Measurements from ENCODE around the gene CCR5. TPM values are rescaled to one million over a fixed set of nuclear protein-coding genes. Genes with fewer than 3 reads are reported as not detected.

CCR5 gene
- total and polyA plus RNA-seq, 9 of the 15 experiments (the other 6 are each of a cell fraction or from before 2014, with no cell fraction given): not detected

DNA sequence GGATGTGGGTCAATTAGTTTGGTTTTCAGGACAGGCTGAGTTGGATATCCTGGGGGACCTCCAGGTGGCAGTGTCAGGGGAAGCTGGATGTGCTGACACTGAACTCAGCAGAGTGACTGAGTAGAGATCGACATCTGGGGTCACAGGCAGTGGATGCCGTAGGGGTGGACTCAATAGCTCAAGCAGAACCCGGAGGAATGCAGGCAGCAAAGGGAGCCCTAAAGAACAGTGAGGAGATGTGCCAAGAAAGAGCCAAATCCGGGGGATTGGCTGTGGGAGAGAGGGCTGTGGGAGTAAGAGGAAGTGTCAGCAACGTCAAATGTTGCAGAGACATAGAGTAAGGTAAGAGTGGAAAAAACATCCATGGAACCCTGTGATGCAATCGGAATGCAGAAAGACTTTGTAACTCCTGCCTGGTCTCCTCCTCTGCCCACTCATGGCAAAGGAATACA lies 24.5 kb downstream of the CCR5 start (continued):
- TF ChIP-seq, protein P1, sequence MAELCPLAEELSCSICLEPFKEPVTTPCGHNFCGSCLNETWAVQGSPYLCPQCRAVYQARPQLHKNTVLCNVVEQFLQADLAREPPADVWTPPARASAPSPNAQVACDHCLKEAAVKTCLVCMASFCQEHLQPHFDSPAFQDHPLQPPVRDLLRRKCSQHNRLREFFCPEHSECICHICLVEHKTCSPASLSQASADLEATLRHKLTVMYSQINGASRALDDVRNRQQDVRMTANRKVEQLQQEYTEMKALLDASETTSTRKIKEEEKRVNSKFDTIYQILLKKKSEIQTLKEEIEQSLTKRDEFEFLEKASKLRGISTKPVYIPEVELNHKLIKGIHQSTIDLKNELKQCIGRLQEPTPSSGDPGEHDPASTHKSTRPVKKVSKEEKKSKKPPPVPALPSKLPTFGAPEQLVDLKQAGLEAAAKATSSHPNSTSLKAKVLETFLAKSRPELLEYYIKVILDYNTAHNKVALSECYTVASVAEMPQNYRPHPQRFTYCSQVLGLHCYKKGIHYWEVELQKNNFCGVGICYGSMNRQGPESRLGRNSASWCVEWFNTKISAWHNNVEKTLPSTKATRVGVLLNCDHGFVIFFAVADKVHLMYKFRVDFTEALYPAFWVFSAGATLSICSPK (IDR thresholded peaks at IDR 0.05; ENCODE audit: borderline replicate concordance): no peak
- 0 out of 2 replicates have a peak, but pooled peaks have one; percentile 19 for TF ChIP-seq HDAC2 (IDR thresholded peaks at IDR 0.05)
- TF ChIP-seq, protein P2, sequence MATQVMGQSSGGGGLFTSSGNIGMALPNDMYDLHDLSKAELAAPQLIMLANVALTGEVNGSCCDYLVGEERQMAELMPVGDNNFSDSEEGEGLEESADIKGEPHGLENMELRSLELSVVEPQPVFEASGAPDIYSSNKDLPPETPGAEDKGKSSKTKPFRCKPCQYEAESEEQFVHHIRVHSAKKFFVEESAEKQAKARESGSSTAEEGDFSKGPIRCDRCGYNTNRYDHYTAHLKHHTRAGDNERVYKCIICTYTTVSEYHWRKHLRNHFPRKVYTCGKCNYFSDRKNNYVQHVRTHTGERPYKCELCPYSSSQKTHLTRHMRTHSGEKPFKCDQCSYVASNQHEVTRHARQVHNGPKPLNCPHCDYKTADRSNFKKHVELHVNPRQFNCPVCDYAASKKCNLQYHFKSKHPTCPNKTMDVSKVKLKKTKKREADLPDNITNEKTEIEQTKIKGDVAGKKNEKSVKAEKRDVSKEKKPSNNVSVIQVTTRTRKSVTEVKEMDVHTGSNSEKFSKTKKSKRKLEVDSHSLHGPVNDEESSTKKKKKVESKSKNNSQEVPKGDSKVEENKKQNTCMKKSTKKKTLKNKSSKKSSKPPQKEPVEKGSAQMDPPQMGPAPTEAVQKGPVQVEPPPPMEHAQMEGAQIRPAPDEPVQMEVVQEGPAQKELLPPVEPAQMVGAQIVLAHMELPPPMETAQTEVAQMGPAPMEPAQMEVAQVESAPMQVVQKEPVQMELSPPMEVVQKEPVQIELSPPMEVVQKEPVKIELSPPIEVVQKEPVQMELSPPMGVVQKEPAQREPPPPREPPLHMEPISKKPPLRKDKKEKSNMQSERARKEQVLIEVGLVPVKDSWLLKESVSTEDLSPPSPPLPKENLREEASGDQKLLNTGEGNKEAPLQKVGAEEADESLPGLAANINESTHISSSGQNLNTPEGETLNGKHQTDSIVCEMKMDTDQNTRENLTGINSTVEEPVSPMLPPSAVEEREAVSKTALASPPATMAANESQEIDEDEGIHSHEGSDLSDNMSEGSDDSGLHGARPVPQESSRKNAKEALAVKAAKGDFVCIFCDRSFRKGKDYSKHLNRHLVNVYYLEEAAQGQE (IDR thresholded peaks at IDR 0.05; ENCODE audit: borderline replicate concordance): peak; percentile 42; the same call in 1 of the 2 replicates
- TF ChIP-seq, protein P2 (CRISPR knock-in tag; IDR thresholded peaks at IDR 0.05; ENCODE audit: low read depth): no peak
- no peak for TF ChIP-seq RBBP5 (IDR thresholded peaks at IDR 0.05; ENCODE audit: borderline replicate concordance, insufficient read depth, low read length, poor library complexity, severe bottlenecking)
- no peak for TF ChIP-seq SNRNP70 (optimal IDR thresholded peaks at IDR 0.05; ENCODE audit: low read depth, low read length)
- TF ChIP-seq, protein P3, sequence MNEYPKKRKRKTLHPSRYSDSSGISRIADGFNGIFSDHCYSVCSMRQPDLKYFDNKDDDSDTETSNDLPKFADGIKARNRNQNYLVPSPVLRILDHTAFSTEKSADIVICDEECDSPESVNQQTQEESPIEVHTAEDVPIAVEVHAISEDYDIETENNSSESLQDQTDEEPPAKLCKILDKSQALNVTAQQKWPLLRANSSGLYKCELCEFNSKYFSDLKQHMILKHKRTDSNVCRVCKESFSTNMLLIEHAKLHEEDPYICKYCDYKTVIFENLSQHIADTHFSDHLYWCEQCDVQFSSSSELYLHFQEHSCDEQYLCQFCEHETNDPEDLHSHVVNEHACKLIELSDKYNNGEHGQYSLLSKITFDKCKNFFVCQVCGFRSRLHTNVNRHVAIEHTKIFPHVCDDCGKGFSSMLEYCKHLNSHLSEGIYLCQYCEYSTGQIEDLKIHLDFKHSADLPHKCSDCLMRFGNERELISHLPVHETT (CRISPR knock-in tag; conservative IDR thresholded peaks at IDR 0.05 in 1 of 2, IDR thresholded peaks at IDR 0.05 in 1 of 2): 0 out of 4 replicates have a peak, but pooled peaks of 1 of the 2 experiments have one; percentile 39
- TF ChIP-seq BCOR (IDR thresholded peaks at IDR 0.05): peak; percentile 52; the same call in 1 of the 2 replicates
- peak; percentile 68; the same call in 1 of the 2 replicates for TF ChIP-seq SMARCA5 (IDR thresholded peaks at IDR 0.05)
- TF ChIP-seq POU5F1 (IDR thresholded peaks at IDR 0.05; ENCODE audit: borderline replicate concordance, low read depth, low read length, partially characterized antibody): no peak
- TF ChIP-seq CTBP1 (IDR thresholded peaks at IDR 0.05; ENCODE audit: borderline replicate concordance): peak; percentile 53
- no peak for TF ChIP-seq FOSL1 (tag; conservative IDR thresholded peaks at IDR 0.05)
- TF ChIP-seq ZNF212 (CRISPR knock-in tag; IDR thresholded peaks at IDR 0.05): no peak
- peak; percentile 52; the same call in 1 of the 2 replicates for TF ChIP-seq SMARCA4 (IDR thresholded peaks at IDR 0.05)
- no peak for TF ChIP-seq BRF1 (IDR thresholded peaks at IDR 0.05; ENCODE audit: borderline replicate concordance, extremely low read depth, insufficient read length)
- TF ChIP-seq BRD4 (IDR thresholded peaks at IDR 0.05): no peak
- no peak for TF ChIP-seq HLTF (IDR thresholded peaks at IDR 0.05)
- TF ChIP-seq ZNF224 (CRISPR knock-in tag; IDR thresholded peaks at IDR 0.05): no peak
- TF ChIP-seq PHF21A (IDR thresholded peaks at IDR 0.05; ENCODE audit: borderline replicate concordance, low read depth): no peak

Measured in K562 (cell line).